ENCODE measurements around the gene SYNM. TPM values are rescaled to one million over a fixed set of nuclear protein-coding genes. Genes with fewer than 3 reads are reported as not detected.

Gene SYNM
- polyA plus RNA-seq, 1 donor from 2014 or later: 5.7 TPM

- TF ChIP-seq SMC3 (conservative IDR thresholded peaks at IDR 0.05; ENCODE audit: poor library complexity) (no peak), CTCF (IDR thresholded peaks at IDR 0.05; ENCODE audit: poor library complexity, severe bottlenecking) (no peak), MXI1 (conservative IDR thresholded peaks at IDR 0.05; ENCODE audit: poor library complexity, severe bottlenecking) (no peak)
- Histone ChIP-seq H3K9me3 (ENCODE audit: low read length) (no peaks in the 10 kb centered on the region), H3K9me2 (ENCODE audit: insufficient read depth, low read length) (no peaks in the 10 kb centered on the region), H3K9ac (ENCODE audit: low read length) (no peak overlapping the region), H3K4me2 (ENCODE audit: low read length) (no peak overlapping the region), H4K20me1 (ENCODE audit: insufficient read depth) (no peaks in the 10 kb centered on the region), H3K79me2 (replicated peaks; ENCODE audit: insufficient read depth, low read length) (no peaks in the 10 kb centered on the region), H3K27me3 (ENCODE audit: insufficient read depth, low read depth, low read length) (no peaks in the 10 kb centered on the region), H3K4me3 (ENCODE audit: low read length) (no peak overlapping the region), H2AFZ (ENCODE audit: low read depth, low read length) (no peak overlapping the region), H3K36me3 (ENCODE audit: insufficient read depth, low read length) (no peaks in the 10 kb centered on the region), H3F3A (ENCODE audit: insufficient read depth, low read length, poor library complexity, severe bottlenecking) (no peaks in the 10 kb centered on the region), H3K27ac (ENCODE audit: low read length) (no peak overlapping the region)
These were observed 23.5 kb downstream of the SYNM start for GRCh38 chr15:99128411-99128810.

- H3K27ac ChIP-seq (ENCODE audit: low read length): no peak overlapping the region
- H3K9ac ChIP-seq (ENCODE audit: low read length): no peak overlapping the region
- H3K36me3 ChIP-seq (ENCODE audit: insufficient read depth, low read length): no peaks in the 10 kb centered on the region
- H3K4me3 ChIP-seq (ENCODE audit: low read length): no peak overlapping the region
- H3K4me2 ChIP-seq (ENCODE audit: low read length): no peak overlapping the region
- H3K9me3 ChIP-seq (ENCODE audit: low read length): no peaks in the 10 kb centered on the region
- H3F3A ChIP-seq (ENCODE audit: insufficient read depth, low read length, poor library complexity, severe bottlenecking): no peaks in the 10 kb centered on the region
- H4K20me1 ChIP-seq (ENCODE audit: insufficient read depth): no peaks in the 10 kb centered on the region
- no peaks in the 10 kb centered on the region for H3K9me2 ChIP-seq (ENCODE audit: insufficient read depth, low read length)
- H2AFZ ChIP-seq (ENCODE audit: low read depth, low read length): no peak overlapping the region
- TF ChIP-seq REST (IDR thresholded peaks at IDR 0.05; ENCODE audit: borderline replicate concordance): no peak
- no peak for TF ChIP-seq EZH2 (IDR thresholded peaks at IDR 0.05; ENCODE audit: borderline replicate concordance, insufficient read depth, low read length, poor library complexity, severe bottlenecking)
- TF ChIP-seq MXI1 (conservative IDR thresholded peaks at IDR 0.05; ENCODE audit: poor library complexity, severe bottlenecking): no peak
- TF ChIP-seq RAD21 (conservative IDR thresholded peaks at IDR 0.05): no peak
- TF ChIP-seq POLR2AphosphoS5 (IDR thresholded peaks at IDR 0.05): no peak
- no peak for TF ChIP-seq CTCF (IDR thresholded peaks at IDR 0.05; ENCODE audit: poor library complexity, severe bottlenecking)
- no peaks in the 10 kb centered on the region for H3K79me2 ChIP-seq (replicated peaks; ENCODE audit: insufficient read depth, low read length)
- H3K27me3 ChIP-seq (ENCODE audit: insufficient read depth, low read depth, low read length): no peaks in the 10 kb centered on the region
These were observed 24.8 kb downstream of the SYNM start for GRCh38 chr15:99129644-99130043.
